Transverse colon (tissue), 3 donors: Measurements from ENCODE around the gene BCOR.

Experiments
- POLR2A ChIP-seq: fragments of 450-650 bp; IDR thresholded peaks from one replicate; pipeline ENCODE4 v1.6.1; 2016; ENCODE audit warnings: antibody characterized with exemption, mild to moderate bottlenecking, moderate library complexity
- TF ChIP-seq, protein P1 (sequence below), 5 experiments: fragments of 200-600 bp in 3 of 5; fragments of 450-650 bp in 2 of 5; sonication (generic) in 3 of 5; IDR thresholded peaks; 1 replicate in 2 of 5; 2 replicates in 3 of 5; pipeline ENCODE4 v1.5.1; 2016 to 2017; ENCODE audit warnings: antibody characterized with exemption in 5 of 5, inconsistent platforms in 3 of 5, mild to moderate bottlenecking in 2 of 5, moderate library complexity in 1 of 5

GRCh38 chrX:40145001-40145922 is 47.5 kb upstream of the BCOR start:
- TF ChIP-seq, protein P1, sequence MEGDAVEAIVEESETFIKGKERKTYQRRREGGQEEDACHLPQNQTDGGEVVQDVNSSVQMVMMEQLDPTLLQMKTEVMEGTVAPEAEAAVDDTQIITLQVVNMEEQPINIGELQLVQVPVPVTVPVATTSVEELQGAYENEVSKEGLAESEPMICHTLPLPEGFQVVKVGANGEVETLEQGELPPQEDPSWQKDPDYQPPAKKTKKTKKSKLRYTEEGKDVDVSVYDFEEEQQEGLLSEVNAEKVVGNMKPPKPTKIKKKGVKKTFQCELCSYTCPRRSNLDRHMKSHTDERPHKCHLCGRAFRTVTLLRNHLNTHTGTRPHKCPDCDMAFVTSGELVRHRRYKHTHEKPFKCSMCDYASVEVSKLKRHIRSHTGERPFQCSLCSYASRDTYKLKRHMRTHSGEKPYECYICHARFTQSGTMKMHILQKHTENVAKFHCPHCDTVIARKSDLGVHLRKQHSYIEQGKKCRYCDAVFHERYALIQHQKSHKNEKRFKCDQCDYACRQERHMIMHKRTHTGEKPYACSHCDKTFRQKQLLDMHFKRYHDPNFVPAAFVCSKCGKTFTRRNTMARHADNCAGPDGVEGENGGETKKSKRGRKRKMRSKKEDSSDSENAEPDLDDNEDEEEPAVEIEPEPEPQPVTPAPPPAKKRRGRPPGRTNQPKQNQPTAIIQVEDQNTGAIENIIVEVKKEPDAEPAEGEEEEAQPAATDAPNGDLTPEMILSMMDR (IDR thresholded peaks at IDR 0.05) = no peak
- TF ChIP-seq POLR2A = no peak
